ENCODE data around the gene OR4X1.
"Not testable (repeated sequence)": the region's sequence is repeated elsewhere in the genome, so short reads cannot be mapped to it uniquely, and the experiment has no call there.

OR4X1 gene

GRCh38 chr11:48313590-48313989, 49.9 kb downstream of the OR4X1 start:
- H3K27me3 Mint-ChIP-seq, result peaks cover 6 to 13% of the 10 kb centered on the region in 2 donors
- not testable (repeated sequence) for H3K27ac Mint-ChIP-seq; H3K9me3 Mint-ChIP-seq; H3K36me3 Mint-ChIP-seq (ENCODE audit: insufficient read depth); H3K4me1 Mint-ChIP-seq (ENCODE audit: low read depth in 2 of 2); H3K4me3 Mint-ChIP-seq; DNase-seq; ATAC-seq (replicated peaks)

All from effector memory CD8-positive, alpha-beta T cell (primary cell).